ENCODE data around the gene LHFPL3.

GRCh38 chr7:104846731-104847130 is 518.3 kb downstream of the LHFPL3 start:
- TF ChIP-seq POLR2A (IDR thresholded peaks at IDR 0.05): no peak
- TF ChIP-seq, protein P1, sequence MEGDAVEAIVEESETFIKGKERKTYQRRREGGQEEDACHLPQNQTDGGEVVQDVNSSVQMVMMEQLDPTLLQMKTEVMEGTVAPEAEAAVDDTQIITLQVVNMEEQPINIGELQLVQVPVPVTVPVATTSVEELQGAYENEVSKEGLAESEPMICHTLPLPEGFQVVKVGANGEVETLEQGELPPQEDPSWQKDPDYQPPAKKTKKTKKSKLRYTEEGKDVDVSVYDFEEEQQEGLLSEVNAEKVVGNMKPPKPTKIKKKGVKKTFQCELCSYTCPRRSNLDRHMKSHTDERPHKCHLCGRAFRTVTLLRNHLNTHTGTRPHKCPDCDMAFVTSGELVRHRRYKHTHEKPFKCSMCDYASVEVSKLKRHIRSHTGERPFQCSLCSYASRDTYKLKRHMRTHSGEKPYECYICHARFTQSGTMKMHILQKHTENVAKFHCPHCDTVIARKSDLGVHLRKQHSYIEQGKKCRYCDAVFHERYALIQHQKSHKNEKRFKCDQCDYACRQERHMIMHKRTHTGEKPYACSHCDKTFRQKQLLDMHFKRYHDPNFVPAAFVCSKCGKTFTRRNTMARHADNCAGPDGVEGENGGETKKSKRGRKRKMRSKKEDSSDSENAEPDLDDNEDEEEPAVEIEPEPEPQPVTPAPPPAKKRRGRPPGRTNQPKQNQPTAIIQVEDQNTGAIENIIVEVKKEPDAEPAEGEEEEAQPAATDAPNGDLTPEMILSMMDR (IDR thresholded peaks at IDR 0.05): no peak

Measured in right lobe of liver (tissue), 4 donors.